ENCODE results near the gene TRIM14. TPM values are rescaled to one million over a fixed set of nuclear protein-coding genes. Genes with fewer than 3 reads are reported as not detected.

TRIM14 gene
- total RNA-seq, 1 donor: 13.4 TPM

- no peak overlapping the region for H3K4me3 ChIP-seq (ENCODE audit: low read depth, low read length)
- DNase-seq (ENCODE audit: low read depth): no peak
- no peak for TF ChIP-seq CTCF (IDR thresholded peaks at IDR 0.05; ENCODE audit: insufficient read depth, low read depth, low read length)
Measured at GRCh38 chr9:98108531-98109031, 10.4 kb downstream of the TRIM14 start.

DNA sequence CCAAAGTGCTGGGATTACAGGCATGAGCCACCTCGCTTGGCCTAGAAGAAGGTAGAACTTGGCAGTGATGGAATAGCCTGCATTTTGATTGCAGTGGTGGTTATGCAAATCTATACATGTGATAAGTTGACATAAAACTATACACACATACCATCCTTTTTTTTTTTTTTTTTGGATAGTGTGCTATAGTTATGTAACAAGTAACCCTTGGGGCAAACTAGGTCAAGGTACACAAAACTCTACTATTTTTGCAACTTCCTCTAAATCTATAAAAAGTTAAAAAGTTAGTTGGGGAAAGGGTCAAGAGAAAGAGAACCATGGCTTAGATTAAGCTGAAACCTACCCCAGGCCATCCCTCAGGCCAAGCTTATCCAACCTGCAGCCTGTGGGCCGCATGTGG lies 11.1 kb downstream of the TRIM14 start:
- no peak for DNase-seq (ENCODE audit: low read depth)
- TF ChIP-seq CTCF (IDR thresholded peaks at IDR 0.05; ENCODE audit: insufficient read depth, low read depth, low read length): no peak
- no peak overlapping the region for H3K4me3 ChIP-seq (ENCODE audit: low read depth, low read length)

- no peak overlapping the region for H3K4me3 ChIP-seq (ENCODE audit: low read depth, low read length)
- DNase-seq (ENCODE audit: low read depth): no peak
- no peak for TF ChIP-seq CTCF (IDR thresholded peaks at IDR 0.05; ENCODE audit: insufficient read depth, low read depth, low read length)
Measured at GRCh38 chr9:98105006-98105405, 14.0 kb downstream of the TRIM14 start.

GRCh38 chr9:98104445-98104881 lies 14.6 kb downstream of the TRIM14 start:
- H3K4me3 ChIP-seq (ENCODE audit: low read depth, low read length): no peak overlapping the region
- TF ChIP-seq CTCF (IDR thresholded peaks at IDR 0.05; ENCODE audit: insufficient read depth, low read depth, low read length): no peak
- DNase-seq (ENCODE audit: low read depth): no peak

DNA sequence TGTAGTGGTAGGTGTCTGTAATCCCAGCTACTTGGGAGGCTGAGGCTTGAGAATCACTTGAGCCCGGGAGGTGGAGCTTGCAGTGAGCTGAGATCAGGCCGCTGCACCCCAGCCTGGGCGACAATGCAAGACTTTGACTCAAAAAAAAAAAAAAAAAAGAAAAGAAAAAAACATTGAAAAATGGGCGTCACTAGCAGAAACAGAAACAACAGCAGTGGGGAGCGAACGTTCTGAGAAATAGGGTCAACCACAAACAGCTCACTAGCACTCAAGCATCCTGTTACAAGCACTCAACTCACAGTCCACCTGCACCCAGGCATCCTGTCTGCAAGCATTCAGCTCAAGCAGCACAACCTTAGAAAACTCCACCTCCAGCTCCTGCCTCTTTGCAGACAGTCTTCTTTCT lies 17.2 kb downstream of the TRIM14 start:
- no peak for TF ChIP-seq CTCF (IDR thresholded peaks at IDR 0.05; ENCODE audit: insufficient read depth, low read depth, low read length)
- DNase-seq (ENCODE audit: low read depth): no peak
- no peak overlapping the region for H3K4me3 ChIP-seq (ENCODE audit: low read depth, low read length)

GRCh38 chr9:98101416-98101815 lies 17.6 kb downstream of the TRIM14 start:
- no peak for DNase-seq (ENCODE audit: low read depth)

More at GRCh38 chr9:98101416-98101815, 17.6 kb downstream of the TRIM14 start:
- no peak for TF ChIP-seq CTCF (IDR thresholded peaks at IDR 0.05; ENCODE audit: insufficient read depth, low read depth, low read length)
- no peak overlapping the region for H3K4me3 ChIP-seq (ENCODE audit: low read depth, low read length)
